ENCODE data around the gene KIR2DL4.
"Not testable (repeated sequence)": the region's sequence is repeated elsewhere in the genome, so short reads cannot be mapped to it uniquely, and the experiment has no call there.

Gene KIR2DL4

GRCh38 chr19:54851353-54851752 lies 47.9 kb downstream of the KIR2DL4 start:
- H3K4me3 ChIP-seq (ENCODE audit: low read depth, low read length), result no peak overlapping the region
- TF ChIP-seq, protein P1, sequence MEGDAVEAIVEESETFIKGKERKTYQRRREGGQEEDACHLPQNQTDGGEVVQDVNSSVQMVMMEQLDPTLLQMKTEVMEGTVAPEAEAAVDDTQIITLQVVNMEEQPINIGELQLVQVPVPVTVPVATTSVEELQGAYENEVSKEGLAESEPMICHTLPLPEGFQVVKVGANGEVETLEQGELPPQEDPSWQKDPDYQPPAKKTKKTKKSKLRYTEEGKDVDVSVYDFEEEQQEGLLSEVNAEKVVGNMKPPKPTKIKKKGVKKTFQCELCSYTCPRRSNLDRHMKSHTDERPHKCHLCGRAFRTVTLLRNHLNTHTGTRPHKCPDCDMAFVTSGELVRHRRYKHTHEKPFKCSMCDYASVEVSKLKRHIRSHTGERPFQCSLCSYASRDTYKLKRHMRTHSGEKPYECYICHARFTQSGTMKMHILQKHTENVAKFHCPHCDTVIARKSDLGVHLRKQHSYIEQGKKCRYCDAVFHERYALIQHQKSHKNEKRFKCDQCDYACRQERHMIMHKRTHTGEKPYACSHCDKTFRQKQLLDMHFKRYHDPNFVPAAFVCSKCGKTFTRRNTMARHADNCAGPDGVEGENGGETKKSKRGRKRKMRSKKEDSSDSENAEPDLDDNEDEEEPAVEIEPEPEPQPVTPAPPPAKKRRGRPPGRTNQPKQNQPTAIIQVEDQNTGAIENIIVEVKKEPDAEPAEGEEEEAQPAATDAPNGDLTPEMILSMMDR (IDR thresholded peaks at IDR 0.05; ENCODE audit: borderline replicate concordance, insufficient read depth, low read depth, low read length), result no peak

GRCh38 chr19:54855241-54855640 lies 51.8 kb downstream of the KIR2DL4 start:
- H3K4me3 ChIP-seq (ENCODE audit: low read depth, low read length), result not testable (repeated sequence)

DNA sequence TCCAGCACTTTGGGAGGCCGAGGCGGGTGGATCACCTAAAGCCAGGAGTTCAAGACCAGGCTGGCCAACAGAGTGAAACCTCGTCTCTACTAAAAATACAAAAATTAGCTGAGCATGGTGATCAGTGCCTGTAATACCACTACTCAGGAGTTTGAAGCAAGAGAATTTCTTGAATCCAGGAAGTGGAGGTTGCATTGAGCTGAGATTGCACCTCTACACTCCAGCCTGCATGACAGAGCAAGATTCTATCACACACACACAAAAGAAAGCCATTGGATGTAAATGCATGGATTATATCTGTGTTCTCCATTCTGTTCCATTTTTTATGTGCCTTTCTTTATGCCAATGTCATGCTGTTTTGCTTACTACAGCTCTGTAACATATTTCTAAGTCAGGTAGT lies 55.1 kb downstream of the KIR2DL4 start:
- not testable (repeated sequence) for H3K4me3 ChIP-seq (ENCODE audit: low read depth, low read length)

GRCh38 chr19:54859421-54859820 lies 56.0 kb downstream of the KIR2DL4 start:
- H3K4me3 ChIP-seq (ENCODE audit: low read depth, low read length), result not testable (repeated sequence)

GRCh38 chr19:54863459-54863858 lies 60.0 kb downstream of the KIR2DL4 start:
- not testable (repeated sequence) for H3K4me3 ChIP-seq (ENCODE audit: low read depth, low read length)

Measured in GM12875 (cell line).